Measurements from ENCODE around the gene EVI5.
A peak's percentile ranks its signal among the peaks of the same experiment; 100 is the strongest.
"Not testable (repeated sequence)": the region's sequence is repeated elsewhere in the genome, so short reads cannot be mapped to it uniquely, and the experiment has no call there.

Gene EVI5

GRCh38 chr1:92797961-92798360 lies 13.1 kb upstream of the EVI5 start:
- H3K27ac ChIP-seq: no peak overlapping the region
- no peaks in the 10 kb centered on the region for H3K9me3 ChIP-seq (replicated peaks in 1 of 11)
- TF ChIP-seq Cebpa-rat (IDR thresholded peaks at IDR 0.05): no peak
- H3K4me1 ChIP-seq: peaks cover 0 to 22% (median 0%) of the 10 kb centered on the region in 10 experiments; a peak in 6 of 20 replicates
- no peaks in the 10 kb centered on the region for H3K36me3 ChIP-seq
- H3K27me3 ChIP-seq: no peaks in the 10 kb centered on the region
- H4K20me1 ChIP-seq: no peaks in the 10 kb centered on the region
- H3K9ac ChIP-seq: no peak overlapping the region
- H3K4me2 ChIP-seq: no peak overlapping the region
- H3K4me3 ChIP-seq: no peak overlapping the region

- H3K9ac ChIP-seq: no peak overlapping the region
- no peak overlapping the region for H3K4me3 ChIP-seq
- H3K4me1 ChIP-seq: peaks cover 0 to 26% (median 0%) of the 10 kb centered on the region in 10 experiments; a peak in 6 of 20 replicates
- no peak overlapping the region for H3K4me2 ChIP-seq
- H3K9me3 ChIP-seq (replicated peaks in 1 of 11): no peaks in the 10 kb centered on the region
- no peak for TF ChIP-seq Cebpa-rat (IDR thresholded peaks at IDR 0.05)
- no peaks in the 10 kb centered on the region for H3K36me3 ChIP-seq
- no peak overlapping the region for H3K27ac ChIP-seq
- no peaks in the 10 kb centered on the region for H4K20me1 ChIP-seq
- no peaks in the 10 kb centered on the region for H3K27me3 ChIP-seq
Measured at GRCh38 chr1:92797297-92797696, 12.4 kb upstream of the EVI5 start.

- peak overlapping the region in 2 of 11 experiments; percentile 42 to 57; a peak in 4 of 22 replicates for H3K4me2 ChIP-seq
- H3K27me3 ChIP-seq: no peaks in the 10 kb centered on the region
- TF ChIP-seq Cebpa-rat (IDR thresholded peaks at IDR 0.05): no peak
- 0 out of 22 replicates have a peak overlapping the region, but pooled peaks of 1 of the 11 experiments have one; percentile 8 for H3K27ac ChIP-seq
- no peaks in the 10 kb centered on the region for H3K36me3 ChIP-seq
- peaks cover 0 to 27% (median 0%) of the 10 kb centered on the region in 10 experiments; a peak in 6 of 20 replicates for H3K4me1 ChIP-seq
- H4K20me1 ChIP-seq: no peaks in the 10 kb centered on the region
- H3K9ac ChIP-seq: no peak overlapping the region
- H3K9me3 ChIP-seq (replicated peaks in 1 of 11): no peaks in the 10 kb centered on the region
- H3K4me3 ChIP-seq: no peak overlapping the region
Measured at GRCh38 chr1:92795166-92795565, 10.3 kb upstream of the EVI5 start.

- TF ChIP-seq Cebpa-rat (IDR thresholded peaks at IDR 0.05): no peak
Measured at GRCh38 chr1:92792340-92792782, 7.5 kb upstream of the EVI5 start.

GRCh38 chr1:92791487-92792066 lies 6.7 kb upstream of the EVI5 start:
- Histone ChIP-seq H3K9ac (no peak overlapping the region), H3K27ac (no peak overlapping the region)

More at GRCh38 chr1:92792340-92792782, 7.5 kb upstream of the EVI5 start:
- Histone ChIP-seq H3K4me1 (peaks cover 0 to 27% (median 0%) of the 10 kb centered on the region in 10 experiments; a peak in 6 of 20 replicates), H3K9me3 (replicated peaks in 1 of 11) (no peaks in the 10 kb centered on the region), H3K27ac (no peak overlapping the region), H3K9ac (no peak overlapping the region), H3K27me3 (no peaks in the 10 kb centered on the region), H3K4me2 (no peak overlapping the region), H3K4me3 (no peak overlapping the region), H4K20me1 (no peaks in the 10 kb centered on the region), H3K36me3 (no peaks in the 10 kb centered on the region)

GRCh38 chr1:92790867-92791266 lies 6.0 kb upstream of the EVI5 start:
- H3K4me2 ChIP-seq: no peak overlapping the region
- H4K20me1 ChIP-seq: no peaks in the 10 kb centered on the region
- no peak overlapping the region for H3K27ac ChIP-seq
- H3K27me3 ChIP-seq: no peaks in the 10 kb centered on the region
- H3K4me3 ChIP-seq: no peak overlapping the region
- no peak for TF ChIP-seq Cebpa-rat (IDR thresholded peaks at IDR 0.05)
- H3K36me3 ChIP-seq: no peaks in the 10 kb centered on the region
- H3K9ac ChIP-seq: no peak overlapping the region
- no peaks in the 10 kb centered on the region for H3K9me3 ChIP-seq (replicated peaks in 1 of 11)
- peaks cover 0 to 36% (median 5%) of the 10 kb centered on the region in 10 experiments; a peak in 12 of 20 replicates for H3K4me1 ChIP-seq

More at GRCh38 chr1:92791487-92792066, 6.7 kb upstream of the EVI5 start:
- Histone ChIP-seq H3K27me3 (no peaks in the 10 kb centered on the region), H3K36me3 (no peaks in the 10 kb centered on the region), H3K9me3 (replicated peaks in 1 of 11) (no peaks in the 10 kb centered on the region), H3K4me1 (peaks cover 0 to 30% (median under 1%) of the 10 kb centered on the region in 10 experiments; a peak in 10 of 20 replicates), H3K4me2 (no peak overlapping the region), H3K4me3 (no peak overlapping the region), H4K20me1 (no peaks in the 10 kb centered on the region)
- no peak for TF ChIP-seq Cebpa-rat (IDR thresholded peaks at IDR 0.05)

GRCh38 chr1:92790081-92790480 lies 5.2 kb upstream of the EVI5 start:
- Histone ChIP-seq H3K36me3 (no peaks in the 10 kb centered on the region), H3K9ac (no peak overlapping the region), H3K27me3 (no peaks in the 10 kb centered on the region), H4K20me1 (no peaks in the 10 kb centered on the region), H3K9me3 (replicated peaks in 1 of 11) (no peaks in the 10 kb centered on the region), H3K4me2 (no peak overlapping the region), H3K27ac (no peak overlapping the region), H3K4me3 (no peak overlapping the region), H3K4me1 (peaks cover 0 to 34% (median 10%) of the 10 kb centered on the region in 10 experiments; a peak in 15 of 20 replicates)
- no peak for TF ChIP-seq Cebpa-rat (IDR thresholded peaks at IDR 0.05)

GRCh38 chr1:92786111-92786901 lies 1.4 kb upstream of the EVI5 start:
- no peak overlapping the region; a peak in 1 of 22 replicates for H3K9ac ChIP-seq
- H3K4me3 ChIP-seq: peak overlapping the region in 1 of 10 experiments; percentile 79; a peak in 1 of 20 replicates
- no peak for TF ChIP-seq Cebpa-rat (IDR thresholded peaks at IDR 0.05)
- peaks cover 18 to 39% (median 27%) of the 10 kb centered on the region in 10 experiments for H3K4me1 ChIP-seq
- H3K9me3 ChIP-seq (replicated peaks in 1 of 11): no peaks in the 10 kb centered on the region
- peak overlapping the region in 4 of 11 experiments; percentile 86 to 95 (median 92); a peak in 3 of 22 replicates for H3K27ac ChIP-seq
- H3K36me3 ChIP-seq: peaks cover 0 to 6% (median 0%) of the 10 kb centered on the region in 11 experiments; a peak in 3 of 22 replicates
- H3K27me3 ChIP-seq: no peaks in the 10 kb centered on the region
- H3K4me2 ChIP-seq: peak overlapping the region in 8 of 11 experiments; percentile 85 to 96 (median 90); a peak in 13 of 22 replicates
- peaks cover 20 to 34% (median 31%) of the 10 kb centered on the region in 11 experiments; a peak in 21 of 22 replicates for H4K20me1 ChIP-seq

GRCh38 chr1:92784021-92784638 lies 778 bp downstream of the EVI5 start:
- H3K9ac ChIP-seq: peak overlapping the region; percentile 73 to 94 (median 85)
- H3K4me3 ChIP-seq: peak overlapping the region; percentile 72 to 85 (median 78)
- H3K4me1 ChIP-seq: peaks cover 18 to 39% (median 27%) of the 10 kb centered on the region in 10 experiments
- peak overlapping the region; percentile 70 to 95 (median 86) for H3K27ac ChIP-seq
- peaks cover 32 to 55% (median 51%) of the 10 kb centered on the region in 11 experiments; a peak in 21 of 22 replicates for H4K20me1 ChIP-seq
- H3K4me2 ChIP-seq: peak overlapping the region; percentile 84 to 96 (median 91)
- no peaks in the 10 kb centered on the region for H3K9me3 ChIP-seq (replicated peaks in 1 of 11)
- no peaks in the 10 kb centered on the region for H3K27me3 ChIP-seq
- peaks cover 0 to 22% (median 6%) of the 10 kb centered on the region in 11 experiments; a peak in 8 of 22 replicates for H3K36me3 ChIP-seq
- TF ChIP-seq Cebpa-rat (IDR thresholded peaks at IDR 0.05): no peak

GRCh38 chr1:92783550-92783949 lies 1.4 kb downstream of the EVI5 start:
- H3K27me3 ChIP-seq; H3K9me3 ChIP-seq (replicated peaks in 1 of 11): not testable (repeated sequence)
- H3K4me2 ChIP-seq: peak overlapping the region; percentile 84 to 96 (median 91)
- H3K4me3 ChIP-seq: peak overlapping the region; percentile 72 to 85 (median 78)
- H3K36me3 ChIP-seq: peaks cover 0 to 28% (median 9%) of the 10 kb centered on the region in 11 experiments; a peak in 8 of 22 replicates
- peaks cover 18 to 39% (median 27%) of the 10 kb centered on the region in 10 experiments for H3K4me1 ChIP-seq
- peaks cover 32 to 61% (median 56%) of the 10 kb centered on the region in 11 experiments; a peak in 21 of 22 replicates for H4K20me1 ChIP-seq
- H3K9ac ChIP-seq: peak overlapping the region in 10 of 11 experiments; percentile 82 to 94 (median 87); a peak in 16 of 22 replicates
- H3K27ac ChIP-seq: peak overlapping the region in 3 of 11 experiments; percentile 89 to 95 (median 94); a peak in 3 of 22 replicates

All from BLaER1 treated with 17β-estradiol and CSF1 and Interleukin-3, amounts not matched to agents 10 nM and 100 nM (cell line).